Inflammatory macrophage treated with lipopolysaccharide for 1 hour (primary cell): ENCODE data around the gene HAPLN2.

Experiments used
- DNase-seq, 2 donors: peaks; one replicate each; pipeline ENCODE4 v3.0.0-alpha.2; 2020 to 2022

The HAPLN2 gene

GRCh38 chr1:156664767-156665411 is 45.7 kb downstream of the HAPLN2 start:
- DNase-seq, result peak; percentile 29 to 36

GRCh38 chr1:156665539-156665938 is 46.3 kb downstream of the HAPLN2 start:
- DNase-seq, result no peak

GRCh38 chr1:156666862-156667609 is 47.8 kb downstream of the HAPLN2 start:
- no peak for DNase-seq

- DNase-seq, result no peak
Observed at GRCh38 chr1:156667610-156667967, 48.4 kb downstream of the HAPLN2 start.

GRCh38 chr1:156667968-156668709 is 48.9 kb downstream of the HAPLN2 start:
- DNase-seq, result no peak

- no peak for DNase-seq
Observed at GRCh38 chr1:156668801-156669637, 49.8 kb downstream of the HAPLN2 start.

- no peak for DNase-seq
Observed at GRCh38 chr1:156669794-156670193, 50.6 kb downstream of the HAPLN2 start.

GRCh38 chr1:156670359-156670758 is 51.1 kb downstream of the HAPLN2 start:
- no peak for DNase-seq

GRCh38 chr1:156670791-156671190 is 51.6 kb downstream of the HAPLN2 start:
- DNase-seq, result no peak

- DNase-seq, result no peak
Observed at GRCh38 chr1:156671804-156672203, 52.6 kb downstream of the HAPLN2 start.

- DNase-seq, result peak in 1 of 2 donors; percentile 67
Observed at GRCh38 chr1:156673387-156674121, 54.3 kb downstream of the HAPLN2 start.
